CD4-positive, alpha-beta T cell treated with Interleukin-6 for 4 hours (primary cell): ENCODE data around the gene ZNF326.
"Not testable (repeated sequence)": the region's sequence is repeated elsewhere in the genome, so short reads cannot be mapped to it uniquely, and the experiment has no call there.

Experiments used
- DNase-seq: peaks from one replicate; pipeline ENCODE4 v3.0.0-alpha.2; 2020; ENCODE audit warnings: mixed read lengths

Gene ZNF326

DNA sequence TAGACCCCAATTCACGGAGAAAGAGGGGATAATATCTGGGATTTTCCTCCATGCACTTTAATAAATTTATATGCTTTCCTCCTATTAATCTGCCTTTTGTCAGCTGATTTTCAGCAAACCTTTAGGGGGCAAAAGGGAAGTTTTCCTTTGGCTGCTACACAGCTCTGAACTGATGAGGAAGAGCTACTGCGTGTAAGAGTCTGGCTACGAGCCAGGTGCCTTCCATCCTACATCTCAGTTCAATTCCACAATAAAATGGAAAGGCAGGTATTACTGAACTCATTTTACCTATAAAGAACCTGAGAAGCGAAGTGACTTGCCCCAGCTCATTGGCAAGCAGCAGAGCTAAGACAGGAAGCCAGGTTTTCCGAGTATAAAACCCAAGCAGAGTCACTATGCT, 28.3 kb upstream of the ZNF326 start:
- DNase-seq: no peak

DNA sequence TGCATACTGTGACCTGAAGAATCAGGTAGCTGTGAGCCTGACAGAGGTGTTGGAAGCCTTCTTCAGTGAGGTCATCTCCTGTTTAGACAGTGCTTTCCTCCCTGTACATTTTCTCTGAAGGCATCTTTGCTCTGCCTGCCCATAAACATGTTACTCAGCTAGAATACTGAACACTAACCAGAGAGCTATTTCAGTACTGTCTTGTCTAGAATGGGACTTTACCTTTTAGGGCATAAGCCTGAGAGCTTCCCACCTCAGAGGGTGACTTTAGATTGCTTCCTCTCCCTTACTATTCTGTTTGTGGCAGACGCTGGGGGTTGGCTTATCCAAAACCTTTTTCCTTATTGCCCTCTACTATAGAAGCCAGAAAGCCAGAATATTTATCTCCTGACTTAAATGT, 23.3 kb upstream of the ZNF326 start:
- no peak for DNase-seq

DNA sequence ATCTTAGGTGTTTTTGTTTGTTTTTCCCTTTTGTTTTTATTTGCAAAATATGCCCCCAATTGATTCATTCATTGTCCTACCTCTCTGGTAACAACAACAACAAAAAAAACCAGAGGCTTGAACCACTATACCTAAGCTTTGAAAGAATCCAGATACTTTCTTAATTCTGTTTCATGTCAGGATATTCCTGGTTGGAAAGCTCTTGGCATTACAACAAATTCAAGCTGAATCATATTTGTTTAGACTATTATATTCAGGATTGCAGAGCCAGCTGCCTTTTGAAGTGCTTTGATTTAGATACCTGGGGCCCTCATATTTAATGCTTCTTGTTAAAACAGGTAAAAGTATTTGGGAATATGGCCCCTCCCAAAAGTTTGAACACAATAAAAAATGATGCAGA, 22.9 kb upstream of the ZNF326 start:
- DNase-seq: no peak

DNA sequence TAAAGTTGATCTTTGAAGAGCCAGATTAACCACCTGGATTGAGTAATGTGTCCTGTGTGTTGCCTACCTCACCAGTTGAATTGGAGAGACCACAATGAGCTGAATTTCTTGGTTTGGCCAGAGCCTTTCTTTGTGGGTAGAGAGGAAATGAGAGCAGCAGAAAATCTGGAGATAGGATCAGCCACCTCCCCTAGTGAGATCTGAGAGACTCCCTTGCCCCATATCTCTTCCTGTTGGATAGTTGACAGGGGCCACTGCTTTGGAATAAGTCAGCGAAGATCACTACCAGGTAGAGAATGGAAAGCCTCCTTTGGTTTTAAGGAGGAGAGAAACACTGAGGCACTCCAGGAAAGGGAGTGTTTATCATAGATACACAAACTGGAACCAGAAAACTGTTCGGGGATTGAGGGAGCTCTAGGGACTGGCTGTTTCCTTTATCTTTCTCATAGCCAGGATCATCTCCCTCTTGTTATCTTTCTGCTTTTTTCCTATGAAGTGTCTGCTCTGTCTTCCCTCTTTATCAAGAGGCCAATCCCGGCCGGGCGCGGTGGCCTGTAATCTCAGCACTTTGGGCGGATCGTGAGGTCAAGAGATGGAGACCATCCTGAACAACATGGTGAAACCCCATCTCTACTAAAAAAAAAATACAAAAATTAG, 21.3 kb upstream of the ZNF326 start:
- DNase-seq: no peak

DNA sequence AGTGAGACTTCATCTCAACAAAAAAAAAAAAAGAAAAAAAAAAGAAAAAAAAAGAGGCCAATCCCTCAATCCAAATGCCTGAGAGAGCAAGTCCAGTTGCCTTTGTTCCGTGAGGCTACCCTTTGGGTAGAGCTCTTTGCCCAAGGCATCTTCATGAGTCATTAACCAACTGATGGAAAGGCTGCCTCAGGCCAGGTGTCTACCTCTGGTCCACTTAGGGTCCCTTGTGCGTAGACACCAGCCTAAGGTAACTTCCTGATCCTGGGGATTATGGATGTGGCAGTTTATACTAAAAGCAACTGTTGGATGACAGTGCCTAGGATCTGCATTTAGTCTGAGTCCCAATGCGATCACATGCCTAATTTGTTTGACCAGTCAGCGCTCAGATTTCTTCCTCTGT, 20.7 kb upstream of the ZNF326 start:
- DNase-seq: no peak

DNA sequence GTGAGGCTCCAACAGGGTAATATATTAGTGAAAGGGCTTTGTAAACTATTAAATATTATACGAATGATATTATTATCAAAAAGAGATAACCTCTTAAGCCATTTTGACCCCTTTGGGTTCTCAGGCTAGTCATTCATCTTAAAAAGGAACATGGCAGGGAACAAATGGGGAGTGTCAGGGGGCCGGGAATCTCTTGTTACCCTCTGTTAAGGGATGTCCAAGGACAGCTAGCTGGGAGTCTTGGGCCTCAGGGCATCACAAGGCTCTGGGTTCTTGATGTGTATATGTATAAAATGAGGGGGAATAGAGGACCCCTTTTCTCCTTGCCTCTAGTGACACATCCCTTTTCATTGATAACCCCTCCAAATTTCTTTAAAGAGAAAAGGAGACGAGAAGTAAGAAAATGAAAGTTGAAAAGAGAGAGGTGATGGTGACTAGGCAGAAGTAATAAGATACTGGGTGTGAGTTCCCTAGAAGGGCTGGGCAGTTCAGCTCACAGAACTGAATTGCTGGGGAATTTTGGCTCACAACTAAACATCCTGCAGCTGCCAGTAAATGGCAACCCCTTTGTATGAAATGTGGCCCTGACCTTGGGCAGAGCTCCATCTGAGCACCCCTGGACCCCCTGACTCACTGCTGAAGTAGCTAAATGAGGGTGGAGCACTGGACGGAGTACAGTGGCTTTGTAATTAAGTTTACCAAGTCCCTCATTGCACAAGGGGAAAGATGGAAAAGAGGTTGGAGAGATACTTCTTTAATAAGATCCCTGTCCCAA, 20.0 kb upstream of the ZNF326 start:
- DNase-seq: no peak

DNA sequence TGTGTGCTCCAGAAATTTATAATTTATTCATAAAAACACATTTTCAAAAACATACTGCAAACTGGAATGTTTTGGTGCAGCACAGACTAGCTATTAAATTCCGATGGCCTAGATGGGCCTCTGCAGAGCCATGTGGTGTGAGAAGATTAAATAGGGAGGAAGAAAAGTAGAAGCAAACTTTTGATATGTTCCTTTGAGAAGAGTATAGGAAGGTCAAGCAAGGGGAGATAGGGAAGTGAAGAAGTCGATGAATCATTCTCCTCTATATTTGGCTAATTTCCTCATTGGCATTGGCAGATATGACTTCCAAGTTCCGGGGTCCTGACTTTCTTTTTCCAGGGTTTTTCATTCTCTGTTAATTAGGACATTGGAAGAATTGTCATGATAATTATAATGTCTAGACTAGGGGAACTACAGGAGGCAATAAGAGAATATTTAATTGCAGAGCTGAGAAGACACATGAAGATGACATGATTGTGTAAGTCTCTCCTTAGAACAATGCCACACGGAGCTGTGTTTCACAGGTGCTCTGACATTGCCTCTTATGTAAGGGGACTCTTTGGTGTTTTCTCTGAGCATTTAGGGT, 19.3 kb upstream of the ZNF326 start:
- no peak for DNase-seq

DNA sequence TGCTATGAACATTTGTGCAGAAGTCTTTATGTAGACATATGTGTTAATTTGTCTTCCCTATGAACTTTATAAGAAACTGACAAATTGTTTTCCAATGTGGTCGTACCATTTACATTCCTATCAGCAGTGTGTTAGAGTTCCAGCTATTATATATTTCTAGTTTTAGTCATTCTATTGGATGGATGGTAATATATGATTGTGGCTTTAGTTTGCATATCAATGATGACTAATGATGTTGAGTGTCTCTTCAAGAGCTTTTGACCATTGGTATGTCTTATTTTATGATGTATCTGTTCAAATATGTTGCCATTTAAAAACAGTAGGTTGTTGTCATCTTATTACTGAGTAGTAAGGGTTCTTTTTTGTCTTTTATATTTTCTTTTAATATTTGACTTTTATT, 16.2 kb upstream of the ZNF326 start:
- no peak for DNase-seq

DNA sequence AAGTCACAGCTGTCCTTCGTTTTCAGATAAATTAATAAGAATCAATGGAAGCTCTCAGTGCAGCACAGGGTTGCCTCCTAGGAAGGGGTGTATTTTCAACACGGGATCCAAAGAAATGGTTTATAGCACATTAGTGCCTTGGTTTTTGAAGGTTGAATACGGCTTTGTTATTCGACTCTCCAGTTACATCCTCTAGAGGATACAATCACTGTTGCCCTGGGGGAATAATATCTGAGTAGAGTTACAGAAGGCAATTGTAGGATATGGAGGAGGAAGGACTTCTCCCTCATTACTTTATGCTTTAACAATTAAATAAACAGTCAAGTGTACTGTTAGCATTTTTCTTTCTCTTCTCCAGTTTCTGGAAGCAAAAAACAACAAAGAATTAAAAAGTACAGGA, 14.3 kb upstream of the ZNF326 start:
- DNase-seq: no peak

DNA sequence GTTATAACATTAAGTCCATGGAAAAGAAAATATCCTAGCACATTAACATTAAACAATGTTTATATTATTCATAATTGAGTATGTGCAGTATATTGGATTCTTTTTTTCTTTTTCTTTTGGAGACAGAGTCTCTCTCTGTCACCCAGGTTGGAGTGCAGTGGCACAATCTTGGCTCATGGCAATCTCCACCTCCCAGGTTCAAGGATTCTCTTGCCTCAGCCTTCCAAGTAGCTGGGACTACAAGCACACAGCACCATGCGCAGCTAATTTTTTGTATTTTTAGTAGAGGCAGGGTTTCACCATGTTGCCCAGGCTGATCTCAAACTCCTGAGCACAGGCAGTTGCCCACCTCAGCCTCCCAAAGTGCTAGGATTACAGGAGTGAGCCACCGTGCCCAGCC, 12.1 kb upstream of the ZNF326 start:
- DNase-seq: not testable (repeated sequence)

DNA sequence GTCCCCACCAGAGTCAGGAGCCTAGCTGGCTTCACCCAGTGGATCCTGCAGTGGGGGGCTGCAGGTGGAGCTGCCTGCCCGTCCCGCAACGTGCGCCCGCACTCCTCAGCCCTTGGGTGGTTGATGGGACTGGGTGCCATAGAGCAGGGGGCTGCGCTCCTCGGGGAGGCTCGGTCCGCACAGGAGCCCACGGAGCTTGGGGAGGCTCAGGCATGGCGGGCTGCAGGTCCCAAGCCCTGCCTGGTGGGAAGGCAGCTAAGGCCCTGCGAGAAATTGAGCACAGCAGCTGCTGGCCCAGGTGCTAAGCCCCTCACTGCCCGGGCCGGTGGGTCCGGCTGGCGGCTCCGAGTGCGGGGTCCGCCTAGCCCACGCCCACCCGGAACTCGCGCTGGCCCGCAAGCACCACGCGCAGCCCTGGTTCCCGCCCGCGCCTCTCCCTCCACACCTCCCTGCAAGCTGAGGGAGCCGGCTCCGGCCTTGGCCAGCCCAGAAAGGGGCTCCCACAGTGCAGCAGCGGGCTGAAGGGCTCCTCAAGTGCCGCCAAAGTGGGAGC, 10.3 kb upstream of the ZNF326 start:
- not testable (repeated sequence) for DNase-seq

DNA sequence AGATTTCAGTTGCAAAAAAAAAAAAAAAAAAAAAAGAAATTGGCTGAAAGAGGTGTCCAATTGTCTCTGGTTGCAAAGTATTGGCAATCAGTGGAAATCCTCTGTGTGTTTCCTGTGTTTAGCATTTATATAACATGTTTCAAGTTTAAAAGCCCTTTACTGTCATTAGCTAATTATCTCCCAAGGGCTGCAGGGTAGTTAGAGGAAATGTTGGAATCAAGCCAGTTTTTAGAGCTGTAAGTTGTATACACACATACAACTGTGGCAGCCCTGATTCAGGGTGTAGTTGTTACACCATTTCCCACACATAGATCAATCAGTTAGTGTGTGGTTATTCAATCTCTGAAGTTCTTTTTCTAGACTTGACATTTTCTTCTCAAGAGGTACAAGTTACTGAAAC, 8.9 kb upstream of the ZNF326 start:
- DNase-seq: no peak

DNA sequence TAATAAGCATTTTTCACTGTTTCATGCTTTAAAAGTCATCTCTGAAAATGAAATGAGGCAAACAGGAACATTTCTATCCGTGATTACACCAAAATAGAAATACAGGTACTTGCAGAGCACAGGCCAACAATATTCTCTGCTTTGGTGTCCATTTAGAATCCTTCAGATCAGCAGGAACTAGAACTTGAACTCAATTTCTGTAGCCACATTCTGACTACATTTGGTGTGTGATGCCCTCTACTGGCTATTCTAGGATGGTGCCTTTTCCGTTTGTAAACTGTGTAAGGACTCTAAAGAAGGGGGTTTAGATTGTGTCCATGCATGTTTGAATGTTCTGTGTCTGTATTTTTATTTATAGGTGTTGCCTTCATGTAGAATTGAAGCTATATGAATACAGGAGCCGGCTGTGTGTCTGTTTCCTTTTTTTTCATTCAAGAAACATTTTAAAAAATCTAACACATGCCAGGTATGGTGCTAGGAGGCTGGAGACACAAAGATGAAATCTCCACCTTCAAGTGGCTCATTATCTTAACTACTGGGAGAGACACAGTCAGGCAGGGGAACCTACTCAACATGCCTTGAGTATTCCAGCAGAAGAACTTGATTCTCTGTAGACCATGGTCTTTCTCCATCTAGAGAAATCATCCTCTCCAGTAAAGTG, 7.6 kb upstream of the ZNF326 start:
- DNase-seq: peak; percentile 64

DNA sequence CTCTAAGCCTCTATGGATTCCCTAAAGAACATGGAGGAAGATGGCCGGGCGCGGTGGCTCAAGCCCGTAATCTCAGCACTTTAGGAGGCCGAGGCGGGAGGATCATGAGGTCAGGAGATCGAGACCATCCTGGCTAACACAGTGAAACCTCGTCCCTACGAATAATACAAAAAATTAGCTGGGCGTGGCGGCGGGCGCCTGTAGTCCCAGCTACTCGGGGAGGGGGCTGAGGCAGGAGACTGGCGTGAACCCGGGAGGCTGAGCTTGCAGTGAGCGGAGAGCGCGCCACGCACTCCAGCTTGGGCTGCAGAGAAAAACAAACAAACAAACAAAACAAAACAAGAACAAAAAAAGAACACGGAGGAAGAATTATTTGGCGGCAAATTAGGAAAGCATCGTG, 5.8 kb upstream of the ZNF326 start:
- DNase-seq: no peak

DNA sequence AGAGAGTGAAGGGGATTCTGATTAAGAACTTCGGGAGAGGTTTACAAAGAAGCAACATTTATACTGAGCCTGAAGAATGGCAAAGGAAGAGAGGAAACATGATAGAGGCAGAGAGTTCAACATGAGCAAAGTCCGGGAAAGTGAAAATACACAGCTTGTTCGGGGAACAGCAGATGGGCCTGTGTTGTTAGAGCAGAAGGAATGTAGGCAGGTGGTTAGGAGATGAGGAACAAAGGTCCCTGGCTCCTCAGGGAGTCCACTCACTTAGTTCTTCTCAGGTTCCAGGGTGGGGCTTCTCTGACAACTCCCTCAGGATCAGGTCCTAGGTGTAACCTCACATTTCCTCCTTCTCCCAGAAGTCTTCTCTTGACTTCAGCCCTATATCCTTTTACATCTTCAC, 5.1 kb upstream of the ZNF326 start:
- no peak for DNase-seq

DNA sequence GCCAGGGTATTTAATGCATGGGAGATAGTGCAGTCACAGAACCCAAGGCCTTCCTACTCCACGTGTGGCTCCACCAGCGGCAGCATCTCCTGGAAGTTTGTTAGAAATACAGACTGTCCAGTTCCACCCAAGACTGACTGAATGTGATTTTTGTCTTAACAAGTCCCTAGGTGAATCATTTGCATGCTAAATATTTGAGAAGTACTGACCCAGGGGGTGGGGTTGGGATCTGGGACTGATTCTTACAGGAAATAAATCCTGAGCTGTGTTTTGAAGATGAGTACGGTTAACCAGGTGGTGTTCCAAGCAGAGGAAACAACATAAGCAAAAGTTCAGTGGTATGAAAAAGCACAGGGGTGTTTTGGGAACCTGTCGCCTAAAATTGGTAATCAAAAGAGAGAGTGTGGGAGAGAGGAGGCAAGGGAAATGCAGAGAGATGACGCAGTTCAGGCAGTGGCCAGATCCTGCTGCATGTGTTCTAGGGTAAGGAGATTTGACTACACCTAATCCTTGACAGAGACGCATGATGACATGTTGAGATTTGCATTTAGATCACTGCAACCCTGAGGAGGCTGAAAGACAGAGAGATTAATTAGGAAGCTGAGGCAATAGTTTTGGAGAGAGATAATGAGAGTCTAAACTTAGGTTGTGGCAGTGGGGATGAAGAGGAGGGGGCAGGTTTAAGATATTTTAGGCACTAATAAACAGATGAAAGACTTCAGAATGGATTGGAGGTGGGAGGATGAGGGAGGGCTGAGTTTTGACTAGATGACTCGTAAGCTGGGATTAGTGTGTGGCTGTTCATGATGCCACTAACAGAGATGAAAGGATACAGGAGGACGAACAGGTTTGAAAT, 3.7 kb upstream of the ZNF326 start:
- no peak for DNase-seq

DNA sequence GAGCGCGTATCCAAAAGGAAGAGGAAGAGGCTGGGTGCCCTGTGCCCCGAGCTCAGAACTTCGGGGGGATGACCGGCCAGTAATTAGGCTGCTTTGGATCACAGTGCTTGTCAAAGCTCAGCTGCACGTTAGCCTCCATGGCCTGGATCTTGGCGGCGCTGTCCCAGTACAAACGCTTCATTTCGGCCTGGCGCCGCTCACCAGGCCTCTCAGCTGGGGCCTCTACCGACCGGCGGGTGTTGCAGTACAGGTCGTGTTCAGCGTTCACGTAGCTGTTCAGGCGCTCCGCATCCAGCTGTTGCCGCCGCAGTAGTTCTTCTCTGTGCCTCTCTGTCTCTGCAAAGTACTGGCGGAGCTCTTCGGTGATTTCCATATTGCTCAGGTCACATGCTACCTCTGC, 1.4 kb upstream of the ZNF326 start:
- DNase-seq: no peak

DNA sequence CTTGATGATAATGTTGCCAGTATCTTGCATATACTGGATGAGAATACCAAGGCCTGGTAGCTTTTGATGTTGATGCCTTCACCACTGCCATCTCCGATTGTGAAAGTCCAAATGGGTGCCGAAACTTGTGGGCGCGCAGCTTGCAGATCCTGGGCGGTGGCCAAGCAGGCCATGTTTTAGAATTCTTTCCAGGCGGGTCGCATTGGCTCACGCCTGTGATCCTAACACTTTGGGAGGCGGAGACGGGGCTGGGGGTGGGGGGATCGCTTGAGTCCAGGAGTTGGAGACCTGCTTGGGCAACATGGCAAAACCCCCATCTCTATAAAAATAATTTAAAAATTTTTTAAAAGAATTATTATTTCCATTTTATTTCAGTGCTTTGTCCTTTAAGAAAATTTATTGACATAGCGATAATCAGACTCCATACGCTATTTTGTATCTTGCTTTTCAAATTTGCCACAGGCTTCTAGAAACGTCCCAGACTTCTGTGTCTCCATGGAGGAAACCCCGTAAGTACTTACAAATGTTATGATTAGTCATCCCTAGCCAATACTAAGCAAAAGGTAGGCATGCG, 592 bp upstream of the ZNF326 start:
- no peak for DNase-seq

DNA sequence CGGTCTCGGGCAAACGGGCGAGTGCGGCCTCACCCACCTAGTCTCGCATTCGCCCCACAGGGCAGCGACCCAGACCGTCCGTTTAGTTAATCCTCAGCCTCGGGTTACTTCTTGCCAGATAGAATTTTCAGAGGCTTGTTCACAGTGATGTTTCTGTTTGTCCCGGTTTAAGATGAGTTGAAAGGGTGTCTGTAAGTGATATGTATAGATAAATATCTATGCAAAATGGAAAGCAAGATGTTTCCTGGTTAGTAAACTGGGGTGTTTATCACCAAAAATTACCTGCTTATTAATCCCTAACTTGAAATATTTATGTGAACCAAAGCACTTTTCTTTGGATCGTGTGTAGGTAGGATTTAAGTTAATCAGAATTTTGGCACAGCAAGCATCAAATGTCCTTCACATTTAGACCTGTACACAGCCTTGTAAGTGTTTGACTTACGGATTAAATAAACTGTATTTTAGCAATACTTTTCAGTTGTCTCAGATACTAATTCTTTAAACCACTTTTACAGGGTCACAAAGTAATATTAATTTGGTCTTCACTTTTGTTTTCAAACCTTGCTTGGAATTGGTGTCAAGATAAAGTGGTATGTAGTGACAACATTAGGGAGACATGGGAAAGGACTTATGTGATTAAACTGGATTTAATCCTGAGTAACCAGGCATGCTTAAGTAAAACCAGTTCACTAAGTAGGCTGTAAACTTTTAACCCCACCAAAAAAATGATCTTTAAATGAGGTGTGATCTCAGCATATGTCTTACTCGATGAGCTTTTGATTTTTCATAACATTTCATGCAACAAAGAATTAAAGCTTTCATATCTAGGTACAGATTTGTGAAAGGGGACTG, 914 bp downstream of the ZNF326 start:
- no peak for DNase-seq

DNA sequence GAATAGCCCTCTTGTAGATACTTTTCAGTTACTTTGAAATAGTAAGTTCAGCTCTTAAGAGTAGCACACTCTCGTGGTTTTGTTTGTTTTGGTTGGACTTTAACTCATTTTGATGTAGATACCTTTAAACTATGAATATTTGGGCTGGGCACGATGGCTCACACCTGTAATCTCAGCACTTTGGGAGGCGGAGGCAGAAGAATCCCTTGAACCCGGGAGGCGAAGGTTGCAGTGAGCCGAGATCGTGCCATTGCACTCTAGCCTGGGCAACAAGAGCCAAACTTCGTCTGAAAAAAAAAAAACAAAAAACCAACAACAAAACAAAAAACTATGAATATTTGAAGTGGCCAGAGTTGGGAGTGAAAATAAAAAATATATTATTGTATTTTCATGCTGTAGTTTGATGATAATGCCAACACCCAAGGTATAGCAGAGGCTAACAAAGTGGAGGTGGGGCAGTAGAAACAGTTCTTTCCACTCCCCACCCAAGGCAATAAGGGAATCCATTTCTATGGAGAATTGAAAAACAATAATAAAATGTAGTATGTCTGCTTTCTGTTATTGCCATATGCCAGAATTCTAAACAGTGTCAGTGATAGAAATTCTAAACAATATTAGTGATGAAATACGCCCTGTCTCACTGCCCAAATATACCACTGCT, 1.7 kb downstream of the ZNF326 start:
- no peak for DNase-seq

DNA sequence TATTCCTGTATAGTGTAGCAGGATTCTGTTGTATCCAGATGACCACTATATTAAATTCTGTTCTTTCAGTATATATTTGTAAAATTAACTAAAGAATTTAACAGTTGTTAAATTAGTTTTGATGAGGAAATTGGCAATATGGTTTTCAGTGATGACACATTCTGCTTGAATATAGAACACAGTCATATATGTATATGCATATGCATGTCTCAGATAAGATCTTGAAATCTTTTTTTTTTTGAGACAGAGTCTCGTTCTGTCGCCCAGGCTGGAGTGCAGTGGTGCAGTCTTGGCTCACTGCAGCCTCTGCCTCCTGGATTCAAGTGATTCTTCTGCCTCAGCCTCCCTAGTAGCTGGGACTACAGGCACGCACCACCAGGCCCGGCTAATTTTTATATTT, 2.2 kb downstream of the ZNF326 start:
- DNase-seq: not testable (repeated sequence)
